GM19193 (cell line): Measurements from ENCODE around the gene CD1B.

Experiments used
- POLR2A ChIP-seq: IDR thresholded peaks from 4 replicates; pipeline ENCODE4 v1.6.1; 2011; ENCODE audit not compliant: insufficient read depth, insufficient read length; ENCODE audit errors: extremely low read depth

Gene CD1B

DNA sequence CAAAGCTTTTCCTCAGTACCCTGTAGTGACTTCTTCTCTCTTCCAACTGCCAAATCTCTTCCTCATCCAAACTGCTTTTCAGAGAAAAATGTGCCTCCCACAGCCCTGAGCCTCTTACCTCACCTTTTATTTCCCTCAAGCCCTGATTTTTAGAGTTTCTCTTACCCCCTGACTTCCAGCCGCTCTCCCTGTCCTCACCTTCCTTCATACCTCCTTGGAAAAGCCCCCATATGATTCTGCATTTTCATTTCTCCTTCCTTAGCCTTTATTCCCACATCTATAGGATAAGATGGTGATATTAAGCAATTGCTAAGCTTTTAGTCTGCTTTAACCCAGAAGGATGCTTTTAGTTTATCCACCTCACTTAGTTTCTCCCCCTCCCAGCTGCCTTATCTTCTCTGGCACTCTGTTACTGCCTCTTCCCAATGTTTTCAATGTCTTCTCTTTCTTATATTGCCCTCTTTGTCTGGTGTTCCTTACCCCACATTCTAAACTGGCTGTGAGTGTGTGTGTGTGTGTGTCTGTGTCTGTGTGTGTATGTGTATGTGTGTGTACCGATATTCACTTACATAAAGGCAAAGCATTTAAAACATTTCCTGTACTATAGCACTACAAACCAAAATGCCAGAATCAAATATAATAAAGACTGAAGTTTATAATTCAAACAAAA lies at the start of gene CD1B:
TSS of gene CD1B (minus strand) at position 51 of the 670 bp plus-strand sequence. CDS start 108 bp downstream, outside the sequence.
- TF ChIP-seq POLR2A: no peak

DNA sequence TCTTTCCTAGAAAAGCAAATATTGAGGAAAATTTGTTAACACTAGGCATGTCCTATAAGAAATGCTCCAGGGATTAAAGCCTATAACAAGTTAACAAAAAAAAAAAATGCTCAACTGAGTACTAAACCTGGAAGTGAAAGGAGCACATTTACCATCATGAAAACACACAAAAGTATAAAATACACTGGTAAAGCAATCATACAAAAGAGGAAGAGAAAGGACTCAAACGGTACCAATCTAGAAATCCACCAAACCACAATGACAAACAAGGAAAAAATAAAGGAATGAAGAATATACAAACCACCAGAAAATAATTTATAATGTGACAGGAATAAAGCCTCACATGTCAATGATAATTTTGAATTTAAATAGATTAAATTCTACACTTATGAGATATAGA lies 43.5 kb upstream of the CD1B start:
- TF ChIP-seq POLR2A: no peak

DNA sequence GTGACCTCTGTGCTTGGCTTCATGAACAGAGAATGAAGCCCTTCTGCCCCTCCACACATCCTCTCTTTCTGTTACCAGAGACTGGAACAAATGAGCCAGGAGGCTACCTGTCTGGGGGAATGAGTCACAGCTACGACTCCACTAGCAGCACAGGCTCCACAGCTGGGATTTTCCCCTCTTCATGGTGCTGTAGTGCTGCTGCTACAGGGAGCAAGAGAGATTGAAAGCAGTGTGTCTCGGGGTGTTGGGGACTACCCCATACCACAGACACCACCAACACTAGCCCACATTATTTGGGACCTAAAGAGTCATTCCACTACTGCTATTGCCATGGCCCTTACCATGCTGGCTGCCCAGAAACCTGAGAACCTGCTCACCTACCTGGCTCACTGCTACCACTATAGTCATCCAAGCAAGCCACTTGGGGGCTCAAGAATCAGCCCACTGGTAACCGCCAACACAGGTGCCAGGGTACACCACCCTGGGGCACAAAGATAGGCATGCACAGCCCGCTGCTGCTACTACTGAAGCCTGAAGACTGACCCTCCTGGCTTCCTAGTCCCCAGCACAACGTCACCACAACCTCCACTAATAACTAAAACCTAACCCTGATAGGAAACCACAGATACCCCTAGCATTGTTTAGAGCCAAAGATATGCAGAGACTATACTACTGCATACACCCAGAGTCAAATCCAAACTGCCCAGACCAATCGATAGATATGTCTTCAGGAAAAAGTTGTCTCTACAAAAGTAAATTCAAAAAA lies 40.0 kb upstream of the CD1B start:
- no peak for TF ChIP-seq POLR2A

DNA sequence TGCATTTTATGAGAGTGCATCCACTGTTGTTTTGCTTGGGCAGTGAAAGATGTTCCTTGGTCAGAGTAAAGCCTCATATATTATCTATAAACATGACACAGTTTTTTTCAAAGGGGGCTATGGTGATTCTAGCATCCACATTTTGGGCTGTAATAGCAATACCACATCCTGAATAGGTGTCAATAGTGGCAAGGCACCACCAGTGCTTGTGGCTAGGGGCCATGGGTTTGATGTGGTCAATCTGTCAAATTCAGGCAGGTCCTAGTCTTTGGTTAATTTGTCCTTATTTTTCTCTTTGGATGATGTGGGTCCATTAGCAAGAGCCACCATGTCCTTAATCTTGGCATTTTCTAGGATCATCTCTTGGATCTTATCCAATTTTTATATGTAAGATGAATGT lies 35.5 kb upstream of the CD1B start:
- no peak for TF ChIP-seq POLR2A

DNA sequence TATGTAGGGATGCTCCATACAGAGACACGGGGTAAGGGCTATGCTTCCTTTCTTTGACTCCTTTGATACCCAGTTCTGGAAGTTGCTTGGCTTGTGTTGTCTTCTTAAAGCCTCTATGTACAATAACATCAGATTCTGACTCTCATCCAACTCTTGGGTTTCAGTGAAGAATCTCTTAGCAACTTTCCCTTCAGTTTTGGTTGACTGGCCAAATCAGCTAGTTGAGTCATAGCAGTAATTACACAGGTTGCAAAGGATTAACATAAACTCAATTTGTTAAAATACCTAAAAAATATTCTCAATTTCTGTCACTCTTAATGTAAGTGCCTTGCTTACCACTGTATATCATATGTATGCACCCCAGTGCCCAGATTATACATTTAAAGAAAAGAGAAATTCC lies 31.6 kb upstream of the CD1B start:
- no peak for TF ChIP-seq POLR2A

DNA sequence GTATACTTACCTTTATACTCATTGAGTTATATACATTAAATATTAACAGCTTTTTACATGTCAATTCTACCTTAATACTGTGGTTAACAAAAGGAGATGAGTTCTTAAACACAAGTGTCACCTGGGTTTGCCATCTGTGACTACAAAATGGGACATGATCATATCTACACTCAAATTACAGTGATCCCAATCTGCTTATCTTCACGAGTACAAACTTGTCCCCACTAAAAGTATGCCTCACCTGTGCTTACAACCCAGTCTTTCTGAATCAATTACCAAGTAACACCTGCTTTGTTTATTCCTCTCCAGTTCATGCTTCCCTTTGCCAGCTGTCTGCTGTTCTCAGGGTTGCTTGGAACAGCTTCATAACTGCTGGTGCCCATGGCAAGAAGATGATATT lies 31.2 kb upstream of the CD1B start:
- no peak for TF ChIP-seq POLR2A

DNA sequence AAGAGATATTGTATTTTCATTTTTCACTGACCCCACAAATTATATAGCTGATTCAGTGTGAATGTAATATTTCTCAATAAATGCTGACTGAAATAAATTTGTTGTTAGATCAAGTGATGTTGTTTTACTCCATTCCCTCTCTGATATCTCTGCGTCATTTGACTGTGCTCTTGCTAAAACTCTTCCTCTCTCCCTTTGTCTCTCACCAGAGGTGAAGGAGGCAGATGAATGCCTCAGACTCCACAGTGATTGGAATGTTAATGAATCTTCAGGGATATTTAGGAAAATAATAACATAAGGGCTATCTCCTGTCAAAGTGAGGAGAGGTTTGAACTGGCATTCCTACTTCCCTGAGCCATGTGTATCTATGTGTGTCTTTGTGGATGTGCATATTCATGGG lies 26.1 kb upstream of the CD1B start:
- TF ChIP-seq POLR2A: no peak

DNA sequence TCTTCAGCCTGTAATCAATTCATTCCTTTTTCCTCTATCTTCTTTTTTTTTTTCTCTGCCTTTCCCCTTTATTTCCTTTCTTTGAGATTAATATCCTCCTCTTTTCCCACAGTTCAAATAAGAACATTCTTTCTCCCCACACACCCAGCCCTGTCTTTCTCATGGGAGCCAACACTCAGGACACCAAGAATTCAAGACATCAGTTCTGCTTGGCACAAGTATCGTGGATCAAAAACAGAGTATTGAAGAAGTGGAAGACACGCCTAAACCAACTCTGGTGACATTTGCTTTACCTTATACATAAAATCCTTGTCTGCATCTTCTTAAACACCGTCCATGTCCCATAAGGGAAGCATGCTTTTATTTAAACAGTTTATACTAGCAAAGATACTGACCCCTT lies 25.3 kb upstream of the CD1B start:
- no peak for TF ChIP-seq POLR2A

DNA sequence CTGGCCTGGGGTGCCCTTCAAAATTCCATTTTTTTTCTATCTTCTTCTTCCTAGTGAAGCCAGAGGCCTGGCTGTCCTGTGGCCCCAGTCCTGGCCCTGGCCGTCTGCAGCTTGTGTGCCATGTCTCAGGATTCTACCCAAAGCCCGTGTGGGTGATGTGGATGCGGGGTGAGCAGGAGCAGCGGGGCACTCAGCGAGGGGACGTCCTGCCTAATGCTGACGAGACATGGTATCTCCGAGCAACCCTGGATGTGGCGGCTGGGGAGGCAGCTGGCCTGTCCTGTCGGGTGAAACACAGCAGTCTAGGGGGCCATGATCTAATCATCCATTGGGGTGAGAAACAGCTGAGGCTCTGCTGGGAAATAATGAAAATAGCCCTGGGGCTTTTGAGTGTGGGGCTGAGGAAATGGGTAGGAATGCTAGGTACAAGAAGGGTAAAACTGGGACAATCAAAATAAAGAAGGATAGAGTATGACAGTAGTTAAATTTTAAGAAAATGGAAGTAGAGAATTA lies 24.5 kb upstream of the CD1B start:
- no peak for TF ChIP-seq POLR2A

DNA sequence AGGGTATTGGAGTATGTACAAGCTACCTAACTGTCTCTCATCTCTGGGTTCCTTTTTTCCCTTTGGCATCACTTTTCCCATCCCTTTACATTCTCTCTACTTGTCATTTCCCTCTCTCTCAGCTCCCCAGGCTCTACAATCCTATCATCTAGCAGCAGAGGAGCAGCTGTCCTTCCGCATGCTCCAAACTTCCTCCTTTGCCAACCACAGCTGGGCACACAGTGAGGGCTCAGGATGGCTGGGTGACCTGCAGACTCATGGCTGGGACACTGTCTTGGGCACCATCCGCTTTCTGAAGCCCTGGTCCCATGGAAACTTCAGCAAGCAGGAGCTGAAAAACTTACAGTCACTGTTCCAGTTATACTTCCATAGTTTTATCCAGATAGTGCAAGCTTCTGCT lies 22.9 kb upstream of the CD1B start:
- no peak for TF ChIP-seq POLR2A

DNA sequence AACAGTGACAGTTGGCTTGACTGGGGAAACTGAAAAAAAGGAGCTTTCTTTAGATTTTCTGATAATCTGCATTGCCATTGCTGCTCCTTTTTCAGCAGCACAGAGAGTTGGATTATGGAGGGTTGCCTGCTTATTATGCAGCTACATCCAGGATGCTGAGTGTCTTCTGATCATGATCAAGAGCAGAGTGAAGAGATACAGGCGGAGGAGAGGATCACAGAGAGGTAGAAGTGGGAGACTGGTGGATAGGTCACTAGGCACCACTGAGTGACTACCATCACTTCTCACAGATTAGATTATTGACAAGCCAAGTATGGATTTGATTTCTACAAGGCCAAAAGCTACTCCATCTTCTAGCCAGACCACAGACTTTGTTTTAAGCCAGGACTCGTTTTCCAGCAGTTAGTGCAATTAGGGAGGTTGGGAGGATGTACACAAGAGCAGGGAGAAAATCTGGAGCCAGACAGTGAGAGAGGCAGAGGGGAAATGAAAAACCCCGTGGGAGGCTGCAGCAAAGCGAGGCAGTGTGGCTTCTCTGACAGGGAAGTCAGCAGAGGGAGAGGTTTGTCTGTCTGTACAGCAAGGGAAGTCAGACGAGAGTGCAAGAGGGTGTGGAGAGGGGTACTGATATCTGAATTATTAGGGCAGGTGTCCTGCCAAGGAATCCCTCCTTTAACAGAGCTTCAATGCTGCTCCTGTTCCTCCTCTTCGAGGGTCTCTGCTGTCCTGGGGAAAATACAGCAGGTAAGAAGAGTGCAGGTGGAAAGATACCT lies 22.2 kb upstream of the CD1B start, which contains the start of gene CD1E:
TSS of gene CD1E (plus strand) at position 592 of the 773 bp plus-strand sequence. CDS start at position 687, 95 bp downstream.
- TF ChIP-seq POLR2A: no peak

DNA sequence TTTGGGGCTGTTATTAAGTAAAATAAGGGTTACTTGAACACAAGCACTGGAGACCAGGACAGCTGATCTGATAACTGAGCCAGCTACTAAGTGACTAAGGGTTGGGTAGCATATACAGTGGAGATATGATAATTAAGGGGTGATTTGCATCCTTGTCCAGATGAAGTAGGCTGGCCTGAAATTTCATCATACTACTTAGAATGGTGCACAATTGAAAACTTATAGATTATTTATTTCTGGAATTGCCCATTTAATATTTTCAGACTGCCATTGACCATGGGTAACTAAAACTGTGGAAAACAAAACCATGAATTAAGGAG lies 3.8 kb upstream of the CD1B start:
- TF ChIP-seq POLR2A: no peak

DNA sequence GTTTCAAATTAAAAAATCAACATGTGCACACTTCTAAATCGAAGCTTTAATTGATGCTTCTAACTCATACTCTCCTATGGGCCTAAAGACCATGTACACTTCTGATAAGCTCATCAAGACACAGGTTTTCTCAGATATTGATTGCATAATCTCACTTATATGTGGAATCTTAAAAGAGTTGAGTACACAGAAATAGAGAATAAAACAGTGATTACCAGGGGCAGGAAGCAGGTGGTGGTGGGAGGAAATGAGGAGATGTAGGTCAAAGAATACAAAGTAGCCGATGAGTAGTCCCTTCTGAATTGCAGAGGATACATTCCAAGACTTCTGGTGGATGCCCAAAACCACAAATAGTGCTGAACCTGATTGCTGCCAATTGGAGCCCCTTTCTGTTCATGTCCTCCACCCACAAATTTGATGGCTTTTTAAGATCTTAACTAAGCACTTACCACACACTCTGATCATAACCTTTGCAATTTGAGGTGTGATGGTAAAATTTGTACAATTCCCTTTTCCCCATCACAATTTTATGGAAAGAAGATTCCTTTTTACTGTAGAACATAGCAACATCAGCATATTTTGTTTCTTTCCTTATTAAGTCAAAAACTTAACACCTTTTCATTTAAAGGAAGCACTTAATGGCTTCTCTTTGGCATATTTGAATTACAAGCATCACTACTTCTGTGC lies 3.3 kb upstream of the CD1B start:
- no peak for TF ChIP-seq POLR2A

DNA sequence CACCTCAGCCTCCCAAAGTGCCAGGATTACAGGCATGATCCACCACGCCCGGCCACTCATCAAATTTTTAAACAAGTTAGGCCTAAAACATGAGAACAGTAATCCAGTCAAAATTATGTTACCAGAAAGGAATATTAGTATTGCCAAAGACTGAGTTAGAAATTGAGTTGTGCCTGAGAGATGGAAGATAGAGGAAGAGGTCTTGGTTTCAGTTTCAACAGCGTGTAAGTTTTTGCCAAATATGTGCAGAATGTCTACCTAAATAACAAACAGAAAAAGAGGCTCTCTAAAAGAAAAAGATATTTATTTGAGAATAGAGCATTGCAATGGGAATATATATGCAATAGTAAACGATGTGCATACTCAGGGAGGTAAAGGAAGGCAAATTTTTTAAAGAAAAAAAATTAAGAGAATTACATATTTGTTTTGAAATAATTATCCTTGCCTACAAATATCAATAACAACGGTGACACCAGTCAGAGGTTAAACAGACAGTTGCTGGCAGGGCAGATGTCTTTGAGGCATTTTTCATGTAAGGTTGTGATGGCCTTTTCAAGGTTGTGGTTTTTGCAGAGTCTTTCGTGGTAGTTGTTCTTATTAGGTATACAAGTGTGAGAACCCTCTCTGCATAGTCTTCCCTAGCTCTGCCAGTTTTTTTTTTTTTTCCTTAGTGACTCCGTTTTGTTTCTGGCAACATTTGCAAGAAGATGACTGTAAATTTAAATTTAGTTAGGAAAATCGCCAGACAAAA lies 2.2 kb upstream of the CD1B start:
- no peak for TF ChIP-seq POLR2A
